ENCODE results near the gene TNFRSF8. TPM values are rescaled to one million over a fixed set of nuclear protein-coding genes. Genes with fewer than 3 reads are reported as not detected.
"Not testable (repeated sequence)": the region's sequence is repeated elsewhere in the genome, so short reads cannot be mapped to it uniquely, and the experiment has no call there.

TNFRSF8 gene
- total RNA-seq, 6 experiments from 2014 or later, result 0.07 TPM; not detected in 5

DNA sequence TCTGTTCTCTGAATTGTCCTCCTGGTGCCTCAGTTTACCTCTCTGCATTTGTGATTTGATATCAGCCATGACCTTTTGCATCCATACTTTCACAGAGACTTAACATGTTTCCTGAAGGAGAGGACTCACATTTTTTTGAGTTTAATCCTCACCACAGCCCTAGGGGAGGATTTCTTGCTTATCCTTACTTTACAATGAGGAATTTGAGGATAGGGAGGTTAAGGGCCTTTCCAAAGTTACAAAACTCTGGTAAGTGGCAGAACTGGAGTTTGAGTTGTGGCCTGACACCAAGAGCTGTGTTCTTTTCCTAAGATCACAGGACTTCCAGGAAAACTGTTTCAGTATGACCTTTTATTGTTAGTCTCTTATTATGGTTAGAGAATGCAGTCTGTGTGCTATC, 34.2 kb downstream of the TNFRSF8 start:
- peaks cover 5% of the 10 kb centered on the region for H3K36me3 Mint-ChIP-seq (ENCODE audit: low read depth)
- peaks cover 21% of the 10 kb centered on the region for H3K4me1 Mint-ChIP-seq (ENCODE audit: low read depth)
- no peak overlapping the region for H3K4me3 Mint-ChIP-seq
- TF ChIP-seq, protein P1, sequence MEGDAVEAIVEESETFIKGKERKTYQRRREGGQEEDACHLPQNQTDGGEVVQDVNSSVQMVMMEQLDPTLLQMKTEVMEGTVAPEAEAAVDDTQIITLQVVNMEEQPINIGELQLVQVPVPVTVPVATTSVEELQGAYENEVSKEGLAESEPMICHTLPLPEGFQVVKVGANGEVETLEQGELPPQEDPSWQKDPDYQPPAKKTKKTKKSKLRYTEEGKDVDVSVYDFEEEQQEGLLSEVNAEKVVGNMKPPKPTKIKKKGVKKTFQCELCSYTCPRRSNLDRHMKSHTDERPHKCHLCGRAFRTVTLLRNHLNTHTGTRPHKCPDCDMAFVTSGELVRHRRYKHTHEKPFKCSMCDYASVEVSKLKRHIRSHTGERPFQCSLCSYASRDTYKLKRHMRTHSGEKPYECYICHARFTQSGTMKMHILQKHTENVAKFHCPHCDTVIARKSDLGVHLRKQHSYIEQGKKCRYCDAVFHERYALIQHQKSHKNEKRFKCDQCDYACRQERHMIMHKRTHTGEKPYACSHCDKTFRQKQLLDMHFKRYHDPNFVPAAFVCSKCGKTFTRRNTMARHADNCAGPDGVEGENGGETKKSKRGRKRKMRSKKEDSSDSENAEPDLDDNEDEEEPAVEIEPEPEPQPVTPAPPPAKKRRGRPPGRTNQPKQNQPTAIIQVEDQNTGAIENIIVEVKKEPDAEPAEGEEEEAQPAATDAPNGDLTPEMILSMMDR (IDR thresholded peaks at IDR 0.05), result no peak
- H3K27me3 Mint-ChIP-seq (ENCODE audit: insufficient read depth), result peaks cover 11% of the 10 kb centered on the region
- H3K27ac Mint-ChIP-seq, result no peak overlapping the region
- no peaks in the 10 kb centered on the region; the same call in 1 of the 2 replicates for H3K9me3 Mint-ChIP-seq
- DNase-seq, result peak; percentile 7

- H3K9me3 Mint-ChIP-seq, result no peaks in the 10 kb centered on the region; the same call in 1 of the 2 replicates
- TF ChIP-seq, protein P1 (IDR thresholded peaks at IDR 0.05), result no peak
- H3K4me1 Mint-ChIP-seq (ENCODE audit: low read depth), result peaks cover 21% of the 10 kb centered on the region
- H3K4me3 Mint-ChIP-seq, result no peak overlapping the region
- no peak overlapping the region for H3K27ac Mint-ChIP-seq
- H3K27me3 Mint-ChIP-seq (ENCODE audit: insufficient read depth), result peaks cover 13% of the 10 kb centered on the region
- DNase-seq, result no peak
- H3K36me3 Mint-ChIP-seq (ENCODE audit: low read depth), result peaks cover 5% of the 10 kb centered on the region
Observed at GRCh38 chr1:12098786-12099185, 35.7 kb downstream of the TNFRSF8 start.

DNA sequence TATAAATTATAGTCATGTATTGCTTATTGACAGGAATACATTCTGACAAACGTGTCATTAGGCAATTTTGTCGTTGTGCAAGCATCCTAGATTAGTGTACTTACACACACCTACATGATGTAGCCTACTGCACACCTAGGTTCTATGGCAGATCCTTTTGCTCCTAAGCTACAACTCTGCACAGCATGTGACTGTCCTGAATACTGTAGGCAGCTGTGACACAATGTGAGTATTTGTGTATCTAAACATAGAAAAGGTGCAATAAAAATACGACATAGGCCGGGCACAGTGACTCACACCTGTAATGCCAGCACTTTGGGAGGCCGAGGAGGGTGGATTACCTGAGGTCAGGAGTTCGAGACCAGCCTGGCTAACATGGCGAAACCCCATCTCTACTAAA, 36.5 kb downstream of the TNFRSF8 start:
- DNase-seq, result no peak
- no peak overlapping the region for H3K4me3 Mint-ChIP-seq

GRCh38 chr1:12100071-12100470, 37.0 kb downstream of the TNFRSF8 start:
- Mint-ChIP-seq H3K27me3 (ENCODE audit: insufficient read depth) (peaks cover 24% of the 10 kb centered on the region), H3K9me3 (no peaks in the 10 kb centered on the region; the same call in 1 of the 2 replicates), H3K4me1 (ENCODE audit: low read depth) (peaks cover 21% of the 10 kb centered on the region), H3K36me3 (ENCODE audit: low read depth) (peaks cover 5% of the 10 kb centered on the region), H3K4me3 (no peak overlapping the region), H3K27ac (no peak overlapping the region)
- no peak for DNase-seq
- TF ChIP-seq, protein P1 (IDR thresholded peaks at IDR 0.05), result no peak

More for the DNA sequence above, 36.5 kb downstream of the TNFRSF8 start:
- Mint-ChIP-seq H3K36me3 (ENCODE audit: low read depth) (peaks cover 5% of the 10 kb centered on the region), H3K9me3 (no peaks in the 10 kb centered on the region; the same call in 1 of the 2 replicates), H3K27me3 (ENCODE audit: insufficient read depth) (peaks cover 20% of the 10 kb centered on the region), H3K4me1 (ENCODE audit: low read depth) (peaks cover 21% of the 10 kb centered on the region), H3K27ac (no peak overlapping the region)
- TF ChIP-seq, protein P1 (IDR thresholded peaks at IDR 0.05), result no peak

GRCh38 chr1:12101120-12101519, 38.0 kb downstream of the TNFRSF8 start:
- peaks cover 31% of the 10 kb centered on the region for H3K27me3 Mint-ChIP-seq (ENCODE audit: insufficient read depth)
- H3K4me1 Mint-ChIP-seq (ENCODE audit: low read depth), result peaks cover 13% of the 10 kb centered on the region
- not testable (repeated sequence) for H3K36me3 Mint-ChIP-seq (ENCODE audit: low read depth); DNase-seq; H3K9me3 Mint-ChIP-seq; H3K27ac Mint-ChIP-seq; H3K4me3 Mint-ChIP-seq

GRCh38 chr1:12102066-12102465, 39.0 kb downstream of the TNFRSF8 start:
- Mint-ChIP-seq H3K4me3 (no peak overlapping the region), H3K27ac (no peak overlapping the region), H3K9me3 (no peaks in the 10 kb centered on the region), H3K36me3 (ENCODE audit: low read depth) (no peaks in the 10 kb centered on the region), H3K27me3 (ENCODE audit: insufficient read depth) (peaks cover 41% of the 10 kb centered on the region), H3K4me1 (ENCODE audit: low read depth) (peaks cover 11% of the 10 kb centered on the region; the same call in 1 of the 2 replicates)
- TF ChIP-seq, protein P1 (IDR thresholded peaks at IDR 0.05), result no peak
- DNase-seq, result no peak

Data from HFFc6 (cell line).